HG03097 (cell line): ENCODE measurements around the gene OR2J2.
"Not testable (repeated sequence)": the region's sequence is repeated elsewhere in the genome, so short reads cannot be mapped to it uniquely, and the experiment has no call there.

Experiments used
- ATAC-seq: cut with Tn5 transposase; IDR thresholded peaks from one replicate; pipeline ENCODE4 v1.9.1; 2021; ENCODE audit not compliant: unreplicated experiment, low FRiP score

Gene OR2J2

GRCh38 chr6:29170607-29171006, at the start of gene OR2J2:
Gene OR2J2, plus strand, starts transcription at chr6:29170907. Its CDS starts 2,729 bp downstream, at chr6:29173636.
- ATAC-seq = not testable (repeated sequence)

DNA sequence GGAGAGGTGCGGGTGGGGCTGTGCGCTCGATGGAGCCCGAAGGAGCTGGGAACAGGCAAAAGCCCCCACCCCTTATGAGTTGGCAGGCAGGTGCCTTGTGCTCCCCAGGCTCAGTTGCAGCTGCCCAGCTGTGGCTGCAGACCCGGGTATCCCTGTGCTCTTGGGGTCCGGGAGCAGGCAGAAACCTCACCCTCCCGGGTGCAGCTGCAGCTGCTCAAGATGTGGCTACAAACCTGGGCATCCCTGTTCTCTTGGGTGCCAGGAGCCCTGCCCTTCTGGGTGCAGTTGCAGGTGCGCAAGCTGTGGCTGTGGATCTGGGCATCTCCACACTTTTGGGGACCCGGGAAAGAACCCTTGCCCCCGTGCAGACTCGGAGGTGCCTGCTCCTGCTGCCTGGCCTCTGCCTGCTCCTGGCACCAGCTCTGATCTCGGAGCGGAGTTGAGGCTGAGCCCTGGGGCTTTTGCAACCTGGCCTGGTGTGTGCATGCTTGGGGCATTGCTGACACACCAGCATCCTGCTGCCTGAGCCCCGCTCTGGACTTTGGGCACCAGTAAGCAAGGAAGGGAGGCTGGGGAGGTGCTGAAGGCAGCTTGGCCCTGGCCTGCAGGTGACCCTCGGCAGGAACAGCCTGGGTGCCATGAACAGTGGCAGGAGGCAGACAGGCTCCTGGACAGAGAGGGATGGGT, 41.2 kb upstream of the OR2J2 start:
- ATAC-seq = no peak

DNA sequence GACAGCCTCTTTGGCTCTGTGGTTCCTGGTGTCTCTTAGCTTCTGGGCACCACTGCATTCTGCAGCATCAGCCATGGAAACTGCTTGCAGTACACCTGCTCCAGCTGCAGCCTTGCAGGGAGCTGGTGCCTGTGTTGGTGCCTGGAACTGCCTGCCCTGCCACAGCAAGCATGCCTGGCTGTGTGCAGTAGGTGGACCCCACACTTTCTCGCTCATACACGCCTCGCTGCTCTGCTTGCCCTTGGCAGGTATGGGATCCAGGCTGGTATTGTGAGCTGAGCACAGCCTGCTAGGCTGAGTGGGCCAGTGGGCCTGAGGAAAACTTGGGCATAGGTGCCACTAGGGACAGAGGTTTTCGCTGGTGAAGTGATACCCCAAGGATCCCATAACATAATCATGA, 40.1 kb upstream of the OR2J2 start:
- no peak for ATAC-seq

GRCh38 chr6:29131691-29132090, 39.0 kb upstream of the OR2J2 start:
- no peak for ATAC-seq

GRCh38 chr6:29137724-29138123, 33.0 kb upstream of the OR2J2 start:
- no peak for ATAC-seq

DNA sequence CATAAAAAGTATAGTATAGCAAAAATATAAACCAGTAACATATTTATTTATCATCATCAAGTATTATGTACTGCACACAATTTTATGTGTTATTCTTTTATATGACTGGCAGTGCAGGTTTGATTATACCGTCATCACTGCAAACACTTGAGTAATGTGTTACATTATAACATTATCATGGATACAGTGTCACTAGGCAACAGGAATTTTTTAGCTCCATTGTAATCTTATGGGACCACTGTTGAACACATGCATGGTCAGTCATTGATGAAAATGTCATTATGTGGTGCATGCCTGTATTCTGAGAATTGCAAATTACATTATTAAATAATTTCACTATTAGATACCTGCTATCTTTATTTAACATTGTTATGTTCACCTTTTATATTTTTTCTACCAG, 29.1 kb upstream of the OR2J2 start:
- ATAC-seq = no peak

DNA sequence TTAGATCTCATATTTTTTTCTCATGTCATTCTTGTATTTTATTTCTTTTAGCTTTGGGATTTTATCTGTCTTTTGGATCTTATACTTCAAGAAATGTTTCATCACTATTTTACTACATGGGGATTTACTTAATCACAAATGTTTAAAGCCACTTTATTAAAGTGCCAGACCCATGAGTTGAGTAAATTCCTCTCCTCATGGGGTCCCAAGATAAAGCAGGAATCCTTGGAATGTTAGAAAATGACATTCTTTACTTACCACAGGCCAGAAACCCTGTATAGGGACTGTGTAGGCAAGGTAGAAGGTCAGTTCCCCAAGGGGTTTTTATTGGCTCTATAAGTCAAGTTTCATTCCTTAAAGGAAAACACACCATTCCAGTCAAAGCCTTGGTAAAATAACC, 28.4 kb upstream of the OR2J2 start:
- no peak for ATAC-seq

DNA sequence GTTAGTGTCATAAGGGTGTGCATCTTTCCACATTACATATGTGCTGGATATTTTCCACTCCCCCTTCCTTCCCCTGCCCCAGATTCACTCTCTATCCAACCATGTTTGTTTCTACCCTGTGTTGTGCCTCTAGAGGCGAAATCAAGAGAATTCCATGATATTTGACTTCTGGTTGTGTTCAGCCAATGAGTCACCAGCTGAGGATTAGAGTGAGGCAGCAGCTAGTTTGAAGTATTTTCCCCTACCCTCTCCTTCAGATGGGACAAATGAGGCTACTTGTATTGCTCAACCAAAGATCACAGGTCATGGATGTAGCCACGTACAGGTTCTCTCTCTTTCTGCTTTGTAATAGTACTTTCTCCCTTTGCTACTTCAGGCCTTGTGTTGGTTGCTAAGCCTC, 24.5 kb upstream of the OR2J2 start:
- no peak for ATAC-seq

DNA sequence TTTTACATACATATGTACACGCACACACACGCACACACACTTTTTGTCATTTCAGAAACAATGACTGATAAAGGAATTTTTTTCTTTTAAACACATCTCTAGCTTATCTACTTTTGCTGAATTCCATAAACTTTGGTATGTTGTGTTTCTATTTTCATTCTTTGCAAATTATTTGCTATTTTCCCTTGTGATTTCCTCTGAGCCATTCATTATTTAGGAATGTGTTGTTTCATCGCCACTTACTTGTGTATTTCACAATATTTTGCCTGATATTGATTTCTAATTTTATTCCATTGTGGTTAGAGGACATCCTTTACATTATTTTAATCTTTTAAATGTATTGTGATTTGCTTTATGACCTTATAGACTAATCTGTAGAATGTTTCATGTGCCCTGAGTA, 23.6 kb upstream of the OR2J2 start:
- ATAC-seq = no peak

DNA sequence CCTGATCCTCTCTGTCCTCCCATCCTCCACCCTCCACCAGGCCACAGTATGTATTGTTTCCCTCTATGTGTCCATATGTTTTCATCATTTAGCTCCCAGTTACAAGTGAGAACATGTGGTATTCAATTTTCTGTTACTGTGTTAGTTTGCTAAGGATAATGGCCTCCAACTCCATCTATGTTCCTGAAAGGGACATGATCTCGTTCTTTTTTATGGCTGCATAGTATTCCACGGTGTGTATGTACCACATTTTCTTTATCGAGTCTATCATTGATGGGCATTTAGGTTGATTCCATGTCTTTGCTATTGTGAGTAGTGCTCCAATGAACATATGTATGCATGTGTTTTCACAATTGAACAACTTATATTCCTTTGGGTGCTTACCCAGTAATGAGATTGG, 21.3 kb upstream of the OR2J2 start:
- ATAC-seq = not testable (repeated sequence)

DNA sequence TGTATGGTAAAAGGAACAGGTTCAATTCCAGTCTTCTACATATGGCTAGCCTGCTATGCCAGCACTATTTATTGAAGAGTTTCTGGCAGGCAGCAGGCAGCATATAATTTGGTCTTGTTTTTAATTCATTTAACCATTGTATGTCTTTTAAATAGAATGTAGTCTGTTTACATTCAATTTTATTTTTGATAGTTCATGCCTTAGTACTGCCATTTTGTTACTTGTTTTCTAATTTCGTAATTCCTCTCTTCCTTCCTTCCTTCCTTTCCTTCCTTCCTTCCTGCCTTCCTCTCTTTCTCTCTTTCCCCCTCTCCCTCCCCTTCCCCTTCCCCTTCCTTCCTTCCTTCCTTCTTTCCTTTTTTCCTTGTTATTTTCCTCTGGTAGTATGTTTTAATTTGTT, 17.6 kb upstream of the OR2J2 start:
- ATAC-seq = no peak

- ATAC-seq = not testable (repeated sequence)
These were observed 15.5 kb upstream of the OR2J2 start for GRCh38 chr6:29155182-29155581.

GRCh38 chr6:29159922-29160321, 10.8 kb upstream of the OR2J2 start:
- not testable (repeated sequence) for ATAC-seq

DNA sequence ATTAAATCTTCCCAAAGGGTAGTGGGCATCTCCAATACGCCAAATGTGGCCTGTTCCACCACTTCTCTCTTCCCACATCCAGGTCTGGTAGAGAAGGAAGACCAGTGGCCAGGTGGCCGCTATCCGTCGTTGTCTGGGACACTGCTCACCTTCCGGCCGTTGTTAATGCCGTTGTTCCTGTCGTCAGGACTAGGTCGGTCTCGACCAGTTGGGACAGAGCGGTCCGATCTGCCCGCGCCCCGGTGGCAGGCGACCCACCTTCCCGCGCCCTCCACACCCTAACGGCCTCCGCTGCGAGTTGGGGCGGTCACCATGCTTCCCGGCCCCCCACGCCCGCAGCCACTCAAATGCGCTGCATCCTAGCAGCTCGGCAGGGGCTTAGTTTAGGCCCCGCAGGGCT, 5.1 kb upstream of the OR2J2 start:
- ATAC-seq = not testable (repeated sequence)

DNA sequence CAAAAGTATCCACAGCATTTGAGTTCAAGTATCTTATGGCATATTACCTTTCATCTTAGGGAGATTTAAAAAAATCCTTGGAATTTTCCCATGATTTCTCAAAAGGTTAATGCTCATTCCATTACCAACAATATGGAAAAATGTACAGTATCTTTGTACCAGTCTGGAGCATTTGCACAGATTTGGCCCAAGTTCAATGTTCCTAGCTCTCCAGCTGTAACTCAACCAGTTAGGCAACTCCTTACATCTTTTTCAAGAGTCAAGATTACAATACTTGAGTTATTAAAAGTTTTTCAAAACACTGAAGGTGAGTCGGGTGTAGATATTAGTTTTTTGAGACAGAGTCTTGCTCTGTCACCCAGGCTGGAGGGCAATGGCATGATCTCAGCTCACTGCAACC, 1.0 kb downstream of the OR2J2 start:
- no peak for ATAC-seq

- ATAC-seq = no peak
These were observed 12.9 kb downstream of the OR2J2 start for GRCh38 chr6:29183594-29183993.

DNA sequence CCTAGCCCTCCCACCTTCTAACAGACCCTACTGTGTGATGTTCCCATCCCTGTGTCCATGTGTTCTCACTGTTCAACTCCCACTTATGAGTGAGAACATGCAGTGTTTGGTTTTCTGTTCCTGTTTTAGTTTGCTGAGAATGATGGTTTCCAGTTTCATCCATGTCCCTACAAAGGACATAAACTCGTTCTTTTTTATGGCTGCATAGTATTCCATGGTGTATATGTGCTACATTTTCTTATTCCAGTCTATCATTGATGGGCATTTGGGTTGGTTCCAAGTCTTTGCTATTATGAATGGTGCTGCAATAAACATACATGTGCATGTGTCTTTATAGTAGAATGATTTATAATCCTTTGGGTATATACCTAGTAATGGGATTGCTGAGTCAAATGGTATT, 18.0 kb downstream of the OR2J2 start:
- ATAC-seq = not testable (repeated sequence)

DNA sequence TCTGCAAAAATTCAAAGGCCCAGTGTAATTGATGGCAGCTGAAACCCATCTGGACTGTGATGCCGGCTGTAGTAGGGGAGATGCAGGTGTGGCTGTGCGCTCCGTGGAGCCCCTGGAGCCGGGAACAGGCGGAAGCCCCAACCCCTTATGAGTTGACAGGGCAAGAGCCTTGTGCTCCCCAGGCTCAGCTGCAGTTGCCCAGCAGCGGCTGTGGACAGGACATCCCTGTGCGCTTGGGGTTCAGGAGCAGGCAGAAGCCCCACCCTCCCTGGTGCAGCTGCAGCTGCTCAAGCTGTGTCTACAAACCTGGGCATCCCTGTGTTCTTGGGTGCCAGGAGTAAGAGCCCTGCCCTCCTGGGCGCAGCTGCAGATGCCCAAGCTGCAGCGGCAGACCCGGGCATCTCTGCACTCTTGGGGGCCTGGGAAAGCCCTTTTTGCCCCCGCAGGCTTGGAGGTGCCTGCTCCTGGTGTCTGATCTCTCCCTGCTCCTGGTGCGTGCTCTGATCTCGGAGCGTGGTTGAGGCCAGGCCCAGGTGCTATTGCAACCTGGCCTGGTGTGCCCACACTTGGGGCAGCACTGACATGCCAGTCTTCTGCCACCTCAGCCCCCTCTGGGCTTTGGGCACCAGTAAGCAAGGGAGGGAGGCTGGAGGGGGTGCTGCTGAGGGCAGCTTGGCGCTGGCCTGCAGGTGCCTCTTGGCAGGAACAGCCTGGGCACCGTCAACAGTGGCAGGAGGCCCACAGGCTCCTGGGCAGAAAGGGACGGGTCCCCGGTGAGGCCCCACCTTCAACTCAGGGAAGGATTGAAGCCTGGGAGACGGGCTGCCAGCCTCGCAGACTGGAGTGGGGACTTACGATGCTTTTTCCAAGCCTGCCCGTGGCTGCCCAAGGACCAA, 30.3 kb downstream of the OR2J2 start:
- no peak for ATAC-seq

GRCh38 chr6:29201966-29202365, 31.3 kb downstream of the OR2J2 start:
- no peak for ATAC-seq

DNA sequence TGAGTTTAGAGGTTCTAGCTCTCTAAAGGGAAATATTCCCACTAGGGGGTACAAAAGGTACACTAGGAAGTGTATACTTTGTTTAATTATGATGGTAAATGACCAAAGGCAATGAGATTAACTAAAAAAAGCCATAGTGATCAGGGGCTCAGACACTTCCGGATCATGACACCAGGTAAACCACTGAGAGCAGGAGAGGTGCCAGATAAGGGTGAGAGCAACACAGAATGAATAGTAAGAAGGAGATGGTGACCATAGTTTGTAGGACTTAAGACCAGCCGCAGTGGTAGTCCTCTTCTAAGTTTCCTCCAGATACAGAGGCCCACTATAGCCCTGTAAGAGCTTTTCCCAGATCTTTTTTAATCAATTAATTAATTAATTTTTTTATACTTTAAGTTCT, 40.8 kb downstream of the OR2J2 start:
- ATAC-seq = no peak

DNA sequence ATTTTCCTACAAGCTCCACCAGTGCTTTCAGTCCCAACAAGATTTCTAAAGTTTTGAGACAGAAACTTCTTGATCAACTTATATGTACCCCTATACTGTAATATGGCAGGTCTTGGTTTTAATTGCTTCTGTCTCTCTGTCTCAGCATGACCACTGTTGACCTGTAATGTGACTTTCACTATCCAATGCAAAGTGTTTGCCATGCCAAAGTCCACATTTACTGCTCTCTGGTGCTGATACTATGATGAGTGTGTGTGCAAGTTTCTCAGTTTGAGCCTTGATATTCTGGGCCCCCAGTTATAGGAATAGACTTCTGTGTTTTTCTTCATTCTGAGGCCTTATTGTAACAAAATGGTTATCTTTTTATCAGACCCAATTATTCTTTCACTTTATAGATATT, 45.8 kb downstream of the OR2J2 start:
- no peak for ATAC-seq

- ATAC-seq = not testable (repeated sequence)
These were observed 46.5 kb downstream of the OR2J2 start for GRCh38 chr6:29217242-29217641.
